ENCODE measurements around the gene FRMD3.
A peak's percentile ranks its signal among the peaks of the same experiment; 100 is the strongest.

FRMD3 gene

GRCh38 chr9:83339435-83339834, 198.8 kb downstream of the FRMD3 start:
- no peak for TF ChIP-seq YY1 (IDR thresholded peaks at IDR 0.05; ENCODE audit: low read depth)
- TF ChIP-seq EGR1 (IDR thresholded peaks at IDR 0.05), result no peak
- TF ChIP-seq EP300 (IDR thresholded peaks at IDR 0.05; ENCODE audit: borderline replicate concordance), result no peak

DNA sequence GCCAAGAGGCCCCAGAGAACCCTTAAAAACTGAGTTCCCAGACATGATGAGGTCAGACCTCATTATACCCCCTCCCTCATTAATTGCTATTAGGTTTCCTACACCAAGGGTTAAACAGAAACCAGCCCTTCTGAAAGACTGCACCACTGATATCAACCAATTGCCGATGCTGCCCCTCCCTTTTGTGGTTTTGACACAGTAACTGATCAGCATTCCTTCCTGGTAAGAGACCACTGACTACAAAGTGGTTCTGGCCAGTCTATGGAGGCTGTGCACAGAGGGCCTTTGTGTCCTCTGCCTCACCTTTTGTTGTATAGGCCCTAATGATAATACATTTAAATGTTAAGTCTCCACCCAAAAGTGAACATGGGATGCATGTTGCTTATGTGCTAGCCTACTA, 201.5 kb downstream of the FRMD3 start:
- no peak for TF ChIP-seq CREB1 (IDR thresholded peaks at IDR 0.05; ENCODE audit: low read depth)
- no peak for TF ChIP-seq EGR1 (IDR thresholded peaks at IDR 0.05)
- TF ChIP-seq EP300 (IDR thresholded peaks at IDR 0.05; ENCODE audit: borderline replicate concordance), result no peak
- TF ChIP-seq, protein P1, sequence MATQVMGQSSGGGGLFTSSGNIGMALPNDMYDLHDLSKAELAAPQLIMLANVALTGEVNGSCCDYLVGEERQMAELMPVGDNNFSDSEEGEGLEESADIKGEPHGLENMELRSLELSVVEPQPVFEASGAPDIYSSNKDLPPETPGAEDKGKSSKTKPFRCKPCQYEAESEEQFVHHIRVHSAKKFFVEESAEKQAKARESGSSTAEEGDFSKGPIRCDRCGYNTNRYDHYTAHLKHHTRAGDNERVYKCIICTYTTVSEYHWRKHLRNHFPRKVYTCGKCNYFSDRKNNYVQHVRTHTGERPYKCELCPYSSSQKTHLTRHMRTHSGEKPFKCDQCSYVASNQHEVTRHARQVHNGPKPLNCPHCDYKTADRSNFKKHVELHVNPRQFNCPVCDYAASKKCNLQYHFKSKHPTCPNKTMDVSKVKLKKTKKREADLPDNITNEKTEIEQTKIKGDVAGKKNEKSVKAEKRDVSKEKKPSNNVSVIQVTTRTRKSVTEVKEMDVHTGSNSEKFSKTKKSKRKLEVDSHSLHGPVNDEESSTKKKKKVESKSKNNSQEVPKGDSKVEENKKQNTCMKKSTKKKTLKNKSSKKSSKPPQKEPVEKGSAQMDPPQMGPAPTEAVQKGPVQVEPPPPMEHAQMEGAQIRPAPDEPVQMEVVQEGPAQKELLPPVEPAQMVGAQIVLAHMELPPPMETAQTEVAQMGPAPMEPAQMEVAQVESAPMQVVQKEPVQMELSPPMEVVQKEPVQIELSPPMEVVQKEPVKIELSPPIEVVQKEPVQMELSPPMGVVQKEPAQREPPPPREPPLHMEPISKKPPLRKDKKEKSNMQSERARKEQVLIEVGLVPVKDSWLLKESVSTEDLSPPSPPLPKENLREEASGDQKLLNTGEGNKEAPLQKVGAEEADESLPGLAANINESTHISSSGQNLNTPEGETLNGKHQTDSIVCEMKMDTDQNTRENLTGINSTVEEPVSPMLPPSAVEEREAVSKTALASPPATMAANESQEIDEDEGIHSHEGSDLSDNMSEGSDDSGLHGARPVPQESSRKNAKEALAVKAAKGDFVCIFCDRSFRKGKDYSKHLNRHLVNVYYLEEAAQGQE (IDR thresholded peaks at IDR 0.05; ENCODE audit: low read depth), result no peak
- no peak for TF ChIP-seq TCF12 (IDR thresholded peaks at IDR 0.05; ENCODE audit: low read depth)
- TF ChIP-seq YY1 (IDR thresholded peaks at IDR 0.05; ENCODE audit: low read depth), result no peak
- TF ChIP-seq CEBPB (IDR thresholded peaks at IDR 0.05), result no peak
- TF ChIP-seq, protein P2, sequence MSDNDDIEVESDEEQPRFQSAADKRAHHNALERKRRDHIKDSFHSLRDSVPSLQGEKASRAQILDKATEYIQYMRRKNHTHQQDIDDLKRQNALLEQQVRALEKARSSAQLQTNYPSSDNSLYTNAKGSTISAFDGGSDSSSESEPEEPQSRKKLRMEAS (IDR thresholded peaks at IDR 0.05), result no peak
- no peak for TF ChIP-seq TAF1 (IDR thresholded peaks at IDR 0.05; ENCODE audit: low read depth)
- TF ChIP-seq NFIC (IDR thresholded peaks at IDR 0.05), result no peak
- TF ChIP-seq USF1 (IDR thresholded peaks at IDR 0.05), result no peak

- TF ChIP-seq RAD21 (IDR thresholded peaks at IDR 0.05; ENCODE audit: low read depth), result peak; percentile 100
- no peak for TF ChIP-seq ZBTB7A (IDR thresholded peaks at IDR 0.05; ENCODE audit: low read depth)
- peak; percentile 85 for TF ChIP-seq CEBPB (IDR thresholded peaks at IDR 0.05)
- TF ChIP-seq CREB1 (IDR thresholded peaks at IDR 0.05; ENCODE audit: low read depth), result no peak
- TF ChIP-seq USF1 (IDR thresholded peaks at IDR 0.05), result no peak
- TF ChIP-seq, protein P1 (IDR thresholded peaks at IDR 0.05; ENCODE audit: low read depth), result no peak
- TF ChIP-seq EP300 (IDR thresholded peaks at IDR 0.05; ENCODE audit: borderline replicate concordance), result 0 out of 2 replicates have a peak, but pooled peaks have one; percentile 23
- TF ChIP-seq NFIC (IDR thresholded peaks at IDR 0.05), result 0 out of 2 replicates have a peak, but pooled peaks have one; percentile 29
- peak; percentile 21; the same call in 1 of the 2 replicates for TF ChIP-seq YY1 (IDR thresholded peaks at IDR 0.05; ENCODE audit: low read depth)
Observed at GRCh38 chr9:83334320-83334719, 203.9 kb downstream of the FRMD3 start.

DNA sequence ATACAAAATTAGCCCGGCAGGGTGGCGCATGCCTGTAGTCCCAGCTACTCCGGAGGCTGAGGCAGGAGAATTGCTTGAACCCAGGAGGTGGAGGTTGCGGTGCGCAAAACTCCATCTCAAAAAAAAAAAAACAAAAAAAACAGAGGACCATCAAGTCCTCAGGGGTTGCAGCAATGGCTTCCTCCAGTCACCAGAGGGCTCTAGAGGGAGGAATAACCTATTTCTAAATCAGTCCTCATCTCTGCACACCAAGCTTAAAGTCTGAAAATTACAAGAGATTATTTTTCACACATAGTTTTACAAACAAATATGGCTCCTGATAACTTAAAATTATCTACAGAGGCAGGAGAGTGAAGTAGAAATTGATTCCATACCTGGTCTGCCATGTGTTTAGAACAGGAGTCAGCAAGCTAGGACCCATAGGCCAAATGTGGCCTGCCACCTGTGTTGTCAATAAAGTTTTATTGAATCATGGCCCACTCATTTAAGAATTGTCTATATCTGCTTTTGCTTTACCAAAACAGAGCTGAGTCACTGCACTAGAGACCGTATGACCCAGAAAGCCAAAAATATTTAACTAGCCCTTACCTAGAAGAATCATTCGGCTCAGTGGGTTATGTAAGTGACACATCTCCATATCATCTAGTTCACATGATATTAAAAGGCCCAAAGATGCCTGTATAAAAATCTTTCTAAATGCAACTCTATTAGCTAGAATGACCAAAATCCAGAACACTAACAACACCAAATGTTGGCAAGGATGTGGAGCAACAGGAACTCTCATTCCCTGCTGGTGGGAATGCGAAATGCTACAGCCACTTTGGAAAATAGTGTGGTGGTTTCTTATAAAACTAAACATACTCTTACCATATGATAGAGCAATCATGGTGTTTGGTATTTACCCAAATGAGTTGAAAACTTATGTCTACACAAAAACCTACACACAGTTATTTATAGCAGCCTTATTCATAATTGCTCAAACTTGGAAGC, 207.7 kb downstream of the FRMD3 start:
- no peak for TF ChIP-seq EP300 (IDR thresholded peaks at IDR 0.05; ENCODE audit: borderline replicate concordance)
- no peak for TF ChIP-seq TAF1 (IDR thresholded peaks at IDR 0.05; ENCODE audit: low read depth)
- TF ChIP-seq RAD21 (IDR thresholded peaks at IDR 0.05; ENCODE audit: low read depth), result peak; percentile 23; the same call in 1 of the 2 replicates
- no peak for TF ChIP-seq USF1 (IDR thresholded peaks at IDR 0.05)
- TF ChIP-seq, protein P1 (IDR thresholded peaks at IDR 0.05; ENCODE audit: low read depth), result no peak
- no peak for TF ChIP-seq NFIC (IDR thresholded peaks at IDR 0.05)
- TF ChIP-seq FOXM1 (IDR thresholded peaks at IDR 0.05; ENCODE audit: borderline replicate concordance, low read depth), result no peak
- no peak for TF ChIP-seq CREB1 (IDR thresholded peaks at IDR 0.05; ENCODE audit: low read depth)
- no peak for TF ChIP-seq ZBTB7A (IDR thresholded peaks at IDR 0.05; ENCODE audit: low read depth)
- TF ChIP-seq CEBPB (IDR thresholded peaks at IDR 0.05), result no peak
- TF ChIP-seq EGR1 (IDR thresholded peaks at IDR 0.05), result no peak
- TF ChIP-seq YY1 (IDR thresholded peaks at IDR 0.05; ENCODE audit: low read depth), result no peak
- TF ChIP-seq, protein P2 (IDR thresholded peaks at IDR 0.05), result no peak
- TF ChIP-seq TCF12 (IDR thresholded peaks at IDR 0.05; ENCODE audit: low read depth), result no peak
- TF ChIP-seq TEAD4 (IDR thresholded peaks at IDR 0.05), result 0 out of 2 replicates have a peak, but pooled peaks have one; percentile 24
